ENCODE measurements around the gene CYTH3.

The CYTH3 gene

GRCh38 chr7:6159097-6159483 is 113.3 kb downstream of the CYTH3 start:
- Mint-ChIP-seq H3K27ac (peak overlapping the region; percentile 12 to 31 (median 25)), H3K36me3 (ENCODE audit: low read depth) (peaks cover 61% of the 10 kb centered on the region), H3K27me3 (ENCODE audit: low read depth) (no peaks in the 10 kb centered on the region), H3K9me3 (no peaks in the 10 kb centered on the region), H3K4me3 (no peak overlapping the region), H3K4me1 (peaks cover 14% of the 10 kb centered on the region)
- TF ChIP-seq, protein P1, sequence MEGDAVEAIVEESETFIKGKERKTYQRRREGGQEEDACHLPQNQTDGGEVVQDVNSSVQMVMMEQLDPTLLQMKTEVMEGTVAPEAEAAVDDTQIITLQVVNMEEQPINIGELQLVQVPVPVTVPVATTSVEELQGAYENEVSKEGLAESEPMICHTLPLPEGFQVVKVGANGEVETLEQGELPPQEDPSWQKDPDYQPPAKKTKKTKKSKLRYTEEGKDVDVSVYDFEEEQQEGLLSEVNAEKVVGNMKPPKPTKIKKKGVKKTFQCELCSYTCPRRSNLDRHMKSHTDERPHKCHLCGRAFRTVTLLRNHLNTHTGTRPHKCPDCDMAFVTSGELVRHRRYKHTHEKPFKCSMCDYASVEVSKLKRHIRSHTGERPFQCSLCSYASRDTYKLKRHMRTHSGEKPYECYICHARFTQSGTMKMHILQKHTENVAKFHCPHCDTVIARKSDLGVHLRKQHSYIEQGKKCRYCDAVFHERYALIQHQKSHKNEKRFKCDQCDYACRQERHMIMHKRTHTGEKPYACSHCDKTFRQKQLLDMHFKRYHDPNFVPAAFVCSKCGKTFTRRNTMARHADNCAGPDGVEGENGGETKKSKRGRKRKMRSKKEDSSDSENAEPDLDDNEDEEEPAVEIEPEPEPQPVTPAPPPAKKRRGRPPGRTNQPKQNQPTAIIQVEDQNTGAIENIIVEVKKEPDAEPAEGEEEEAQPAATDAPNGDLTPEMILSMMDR (IDR thresholded peaks at IDR 0.05; ENCODE audit: unreplicated experiment in 3 of 3): no peak

DNA sequence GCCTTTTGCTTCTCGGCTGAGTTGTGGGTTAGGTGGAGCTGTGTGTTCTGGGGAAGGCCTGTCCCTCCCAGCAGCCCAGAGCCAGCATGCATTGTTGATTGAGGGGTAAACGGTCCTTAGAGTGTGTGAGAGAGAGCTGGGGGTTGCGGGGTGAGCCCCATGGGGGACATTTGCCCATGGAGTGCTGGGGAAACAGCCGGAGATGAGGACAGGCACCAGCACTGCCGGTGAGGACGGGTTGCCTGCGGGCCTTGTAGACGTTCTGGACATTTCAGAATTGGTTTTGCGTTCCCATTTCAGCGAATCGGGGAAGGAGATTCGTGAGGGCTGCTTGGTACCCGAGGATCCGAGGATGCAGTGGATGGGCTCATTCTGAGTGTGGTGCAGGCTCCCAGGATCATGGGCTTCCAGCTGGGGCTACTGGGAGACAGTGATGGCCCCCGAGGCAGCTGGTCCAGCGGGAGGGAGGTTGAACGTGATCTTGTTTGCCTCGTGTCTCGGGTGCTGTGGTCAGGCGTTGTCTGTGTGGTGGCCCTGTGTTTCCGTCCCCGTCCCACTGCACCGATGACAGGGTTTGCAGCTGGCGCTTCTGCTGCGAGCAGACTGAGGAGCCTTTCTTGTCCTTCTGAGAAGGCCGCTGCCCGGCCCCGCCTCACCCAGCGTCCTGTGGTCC is 113.9 kb downstream of the CYTH3 start:
- no peak overlapping the region for H3K4me3 Mint-ChIP-seq
- no peaks in the 10 kb centered on the region for H3K9me3 Mint-ChIP-seq
- no peaks in the 10 kb centered on the region for H3K27me3 Mint-ChIP-seq (ENCODE audit: low read depth)
- TF ChIP-seq, protein P1 (IDR thresholded peaks at IDR 0.05; ENCODE audit: unreplicated experiment in 3 of 3): no peak
- no peak overlapping the region for H3K27ac Mint-ChIP-seq
- peaks cover 61% of the 10 kb centered on the region for H3K36me3 Mint-ChIP-seq (ENCODE audit: low read depth)
- peaks cover 14% of the 10 kb centered on the region for H3K4me1 Mint-ChIP-seq

GRCh38 chr7:6157685-6158423 is 114.6 kb downstream of the CYTH3 start:
- H3K4me3 Mint-ChIP-seq: no peak overlapping the region
- H3K27ac Mint-ChIP-seq: no peak overlapping the region
- no peaks in the 10 kb centered on the region for H3K27me3 Mint-ChIP-seq (ENCODE audit: low read depth)
- TF ChIP-seq, protein P1 (IDR thresholded peaks at IDR 0.05; ENCODE audit: unreplicated experiment in 3 of 3): no peak
- H3K4me1 Mint-ChIP-seq: peaks cover 10% of the 10 kb centered on the region
- H3K36me3 Mint-ChIP-seq (ENCODE audit: low read depth): peaks cover 61% of the 10 kb centered on the region
- no peaks in the 10 kb centered on the region for H3K9me3 Mint-ChIP-seq

GRCh38 chr7:6156734-6157133 is 115.7 kb downstream of the CYTH3 start:
- TF ChIP-seq, protein P1 (IDR thresholded peaks at IDR 0.05; ENCODE audit: unreplicated experiment in 3 of 3): no peak
- no peaks in the 10 kb centered on the region for H3K27me3 Mint-ChIP-seq (ENCODE audit: low read depth)

DNA sequence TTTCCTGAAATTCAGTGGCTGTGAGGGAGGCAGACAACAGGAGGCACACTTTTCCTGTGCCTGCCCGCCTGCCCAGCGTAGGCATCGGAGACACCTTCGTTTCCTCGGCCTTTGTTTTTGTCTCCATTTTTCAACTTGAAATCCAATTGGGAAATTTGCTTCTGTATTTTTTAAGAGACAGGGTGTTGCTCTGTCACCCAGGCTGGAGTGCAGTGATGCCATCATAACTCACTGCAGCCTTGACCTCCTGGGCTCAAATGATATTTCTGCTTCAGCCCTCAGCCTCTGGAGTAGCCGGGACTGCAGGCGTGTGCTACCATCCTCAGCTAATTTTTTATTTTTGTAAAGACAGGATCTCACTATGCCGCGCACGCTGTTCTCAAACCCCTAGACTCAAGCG is 116.8 kb downstream of the CYTH3 start:
- peaks cover 65% of the 10 kb centered on the region for H3K36me3 Mint-ChIP-seq (ENCODE audit: low read depth)
- no peak overlapping the region for H3K4me3 Mint-ChIP-seq
- H3K9me3 Mint-ChIP-seq: no peaks in the 10 kb centered on the region
- H3K27me3 Mint-ChIP-seq (ENCODE audit: low read depth): no peaks in the 10 kb centered on the region
- no peak overlapping the region for H3K27ac Mint-ChIP-seq
- H3K4me1 Mint-ChIP-seq: peaks cover 8% of the 10 kb centered on the region
- TF ChIP-seq, protein P1 (IDR thresholded peaks at IDR 0.05; ENCODE audit: unreplicated experiment in 3 of 3): no peak

More at GRCh38 chr7:6156734-6157133, 115.7 kb downstream of the CYTH3 start:
- H3K4me3 Mint-ChIP-seq: no peak overlapping the region
- no peaks in the 10 kb centered on the region for H3K9me3 Mint-ChIP-seq
- H3K36me3 Mint-ChIP-seq (ENCODE audit: low read depth): peaks cover 69% of the 10 kb centered on the region
- H3K27ac Mint-ChIP-seq: peak overlapping the region in 1 of 3 experiments; percentile 20
- peaks cover 10% of the 10 kb centered on the region for H3K4me1 Mint-ChIP-seq
